Neuronal stem cell (in vitro differentiated cells): ENCODE measurements around the gene HAUS8.

Experiments used
- DNase-seq: peaks from one replicate; pipeline ENCODE4 v3.0.0-alpha.2; 2013; ENCODE audit warnings: low spot score
- H2AFZ ChIP-seq: one replicate; pipeline ENCODE4 v1.6.1; 2013; ENCODE audit warnings: mild to moderate bottlenecking, low read length, inconsistent platforms
- H2AK5ac ChIP-seq: 2 replicates; pipeline ENCODE4 v1.6.1; 2013; ENCODE audit warnings: low read depth, mild to moderate bottlenecking, inconsistent platforms, low read length, moderate library complexity, mixed read lengths
- H2BK120ac ChIP-seq: 2 replicates; pipeline ENCODE4 v1.6.1; 2013; ENCODE audit warnings: low read depth, mild to moderate bottlenecking, inconsistent platforms, low read length, moderate library complexity, mixed read lengths
- H2BK12ac ChIP-seq: one replicate; pipeline ENCODE4 v1.6.1; 2013; ENCODE audit warnings: low read length, inconsistent platforms
- H2BK15ac ChIP-seq: 2 replicates; pipeline ENCODE4 v1.6.1; 2013; ENCODE audit warnings: mild to moderate bottlenecking, low read length, inconsistent platforms, mixed read lengths
- H2BK5ac ChIP-seq: one replicate; pipeline ENCODE4 v1.6.1; 2013; ENCODE audit warnings: inconsistent platforms, mild to moderate bottlenecking, low read length, moderate library complexity
- H3K14ac ChIP-seq: one replicate; pipeline ENCODE4 v1.6.1; 2013; ENCODE audit warnings: low read length, inconsistent platforms
- H3K18ac ChIP-seq: 2 replicates; pipeline ENCODE4 v1.6.1; 2013; ENCODE audit warnings: low read length, inconsistent platforms
- H3K23ac ChIP-seq: 2 replicates; pipeline ENCODE4 v1.6.1; 2013; ENCODE audit warnings: low read depth, mild to moderate bottlenecking, mixed read lengths, low read length, inconsistent platforms; ENCODE audit not compliant: poor library complexity
- H3K27ac ChIP-seq: replicated peaks from 3 replicates; pipeline ENCODE4 v1.5.1; 2013; ENCODE audit warnings: low read length, inconsistent platforms
- H3K27me3 ChIP-seq, 3 experiments: 2 replicates each; pipeline ENCODE4 v1.6.1; 2013; ENCODE audit warnings: low read length in 3 of 3, mild to moderate bottlenecking in 2 of 3, inconsistent platforms in 1 of 3, low read depth in 1 of 3, mixed read lengths in 1 of 3, moderate library complexity in 1 of 3; ENCODE audit not compliant: control insufficient read depth in 3 of 3, insufficient read depth in 3 of 3
- H3K36me3 ChIP-seq, 2 donors: replicated peaks in 1 of 2; 2 replicates each; pipeline ENCODE4 v1.6.1; 2013; ENCODE audit warnings: low read length in 2 of 2; ENCODE audit not compliant: control insufficient read depth in 2 of 2, insufficient read depth in 2 of 2
- H3K4ac ChIP-seq: 2 replicates; pipeline ENCODE4 v1.6.1; 2013; ENCODE audit warnings: inconsistent platforms, mild to moderate bottlenecking, low read length, moderate library complexity
- H3K4me1 ChIP-seq, 2 donors: 1 replicate in 1 of 2; 2 replicates in 1 of 2; pipeline ENCODE4 v1.6.1; 2013; ENCODE audit warnings: low read length in 2 of 2, low read depth in 1 of 2; ENCODE audit not compliant: control insufficient read depth in 2 of 2, insufficient read depth in 1 of 2
- H3K4me2 ChIP-seq: one replicate; pipeline ENCODE4 v1.6.1; 2013; ENCODE audit warnings: mild to moderate bottlenecking, low read length, inconsistent platforms; ENCODE audit not compliant: insufficient read depth, poor library complexity, severe bottlenecking
- H3K4me3 ChIP-seq, 2 donors: 2 replicates each; pipeline ENCODE4 v1.5.1; 2013; ENCODE audit warnings: low read length in 2 of 2, mild to moderate bottlenecking in 2 of 2, inconsistent platforms in 1 of 2, moderate library complexity in 1 of 2
- H3K79me1 ChIP-seq: one replicate; pipeline ENCODE4 v1.6.1; 2013; ENCODE audit warnings: low read depth, mild to moderate bottlenecking, inconsistent platforms, low read length, moderate library complexity
- H3K9ac ChIP-seq: one replicate; pipeline ENCODE4 v1.6.1; 2013; ENCODE audit warnings: mild to moderate bottlenecking, low read depth, low read length, inconsistent platforms; ENCODE audit not compliant: poor library complexity
- H3K9me3 ChIP-seq, 2 donors: replicated peaks in 1 of 2; 2 replicates each; pipeline versions ENCODE3 to v1.6.1; 2013; ENCODE audit warnings: low read length in 2 of 2, mild to moderate bottlenecking in 2 of 2, inconsistent platforms in 1 of 2, low read depth in 1 of 2, mixed read lengths in 1 of 2, moderate library complexity in 1 of 2; ENCODE audit not compliant: control insufficient read depth in 2 of 2, insufficient read depth in 1 of 2
- H4K8ac ChIP-seq: one replicate; pipeline ENCODE4 v1.6.1; 2013; ENCODE audit warnings: low read depth, mild to moderate bottlenecking, inconsistent platforms, low read length, moderate library complexity
- H4K91ac ChIP-seq: one replicate; pipeline ENCODE4 v1.6.1; 2013; ENCODE audit warnings: low read length, low read depth, mild to moderate bottlenecking, inconsistent platforms; ENCODE audit not compliant: poor library complexity
- WGBS, 2 donors: extraction: QIAGEN DNeasy Blood & Tissue Kit; methylation state at CpG; one replicate each; pipeline ENCODE4 v1.1.7; 2013; ENCODE audit warnings: missing lambda C conversion rate in 2 of 2, mixed read lengths in 1 of 2; ENCODE audit not compliant: insufficient read length in 2 of 2, insufficient replicate concordance in 1 of 2; ENCODE audit errors: extremely low coverage in 2 of 2; 5-methylcytosine and 5-hydroxymethylcytosine counted together

HAUS8 gene

DNA sequence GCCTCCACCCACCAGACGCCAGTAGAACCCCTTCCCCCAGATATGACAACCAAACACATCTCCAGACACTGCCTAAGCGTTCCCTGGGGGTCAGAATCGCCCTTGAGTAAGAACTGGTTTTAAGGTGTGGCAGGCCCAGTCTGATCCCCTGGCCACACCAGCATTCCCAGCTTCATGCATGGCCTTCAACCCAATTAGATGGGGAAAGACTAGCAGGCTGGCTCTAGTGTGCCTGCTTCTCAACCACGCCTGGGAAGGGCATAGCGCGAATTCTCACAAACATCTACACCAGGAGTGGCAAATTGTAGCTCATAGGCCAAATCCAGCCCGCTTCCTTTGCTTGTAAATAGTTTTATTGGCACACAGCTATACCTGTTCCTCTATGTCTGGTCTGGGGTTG is 13.6 kb downstream of the HAUS8 start:
- Histone ChIP-seq H3K27ac (no peak overlapping the region), H2AFZ (no peak overlapping the region), H4K91ac (no peak overlapping the region), H3K4me3 (peak overlapping the region in 1 of 2 donors; percentile 3), H3K4me1 (no peaks in the 10 kb centered on the region), H3K36me3 (peaks cover 54 to 94% of the 10 kb centered on the region in 2 donors), H2AK5ac (no peak overlapping the region), H2BK12ac (no peak overlapping the region), H3K27me3 (no peaks in the 10 kb centered on the region), H3K18ac (no peak overlapping the region), H3K9ac (no peak overlapping the region), H3K9me3 (peaks cover 0 to 36% of the 10 kb centered on the region in 2 donors), H2BK5ac (no peak overlapping the region), H2BK15ac (no peak overlapping the region), H2BK120ac (no peak overlapping the region), H3K4me2 (no peak overlapping the region), H3K14ac (no peak overlapping the region), H3K23ac (no peak overlapping the region), H4K8ac (no peak overlapping the region), H3K4ac (no peak overlapping the region), H3K79me1 (peaks cover 10% of the 10 kb centered on the region)
- no CpG with 5 or more reads among the region's 7 CpGs for WGBS, 2 donors
- DNase-seq, result no peak

DNA sequence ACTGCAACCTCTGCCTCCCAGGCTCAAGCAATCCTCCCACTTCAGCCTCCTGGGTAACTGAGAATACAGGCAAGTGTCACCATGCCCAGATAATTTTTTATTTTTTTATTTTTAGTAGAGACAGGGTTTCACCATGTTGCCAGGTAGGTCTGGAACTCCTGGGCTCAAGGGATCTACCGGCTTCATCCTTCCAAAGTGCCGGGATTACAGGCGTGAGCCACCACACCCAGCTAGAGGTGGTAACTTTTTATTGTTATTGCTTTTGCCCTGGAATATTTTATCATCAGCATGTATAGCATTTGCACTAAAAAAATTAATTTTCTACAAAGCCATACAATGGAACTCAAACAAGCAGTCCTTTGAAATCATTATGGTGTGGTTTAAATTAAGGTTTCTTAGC is 14.0 kb downstream of the HAUS8 start:
- H2BK5ac ChIP-seq, result no peak overlapping the region
- H3K27me3 ChIP-seq, result no peaks in the 10 kb centered on the region
- no peak overlapping the region for H2BK12ac ChIP-seq
- no peak overlapping the region for H2AFZ ChIP-seq
- no peak overlapping the region for H3K27ac ChIP-seq
- H3K14ac ChIP-seq, result no peak overlapping the region
- no peak overlapping the region for H2BK120ac ChIP-seq
- H2BK15ac ChIP-seq, result no peak overlapping the region
- H3K4me3 ChIP-seq, result no peak overlapping the region
- peaks cover 10% of the 10 kb centered on the region for H3K79me1 ChIP-seq
- H3K4me1 ChIP-seq, result no peaks in the 10 kb centered on the region
- no peak overlapping the region for H3K4ac ChIP-seq
- H4K8ac ChIP-seq, result no peak overlapping the region
- no peak overlapping the region for H2AK5ac ChIP-seq
- H3K9me3 ChIP-seq, result peaks cover 0 to 36% of the 10 kb centered on the region in 2 donors
- no peak for DNase-seq
- no CpG with 5 or more reads among the region's 3 CpGs for WGBS, 2 donors
- no peak overlapping the region for H3K4me2 ChIP-seq
- H3K18ac ChIP-seq, result no peak overlapping the region
- H3K9ac ChIP-seq, result no peak overlapping the region
- H4K91ac ChIP-seq, result no peak overlapping the region
- no peak overlapping the region for H3K23ac ChIP-seq
- peaks cover 49 to 94% of the 10 kb centered on the region in 2 donors for H3K36me3 ChIP-seq

DNA sequence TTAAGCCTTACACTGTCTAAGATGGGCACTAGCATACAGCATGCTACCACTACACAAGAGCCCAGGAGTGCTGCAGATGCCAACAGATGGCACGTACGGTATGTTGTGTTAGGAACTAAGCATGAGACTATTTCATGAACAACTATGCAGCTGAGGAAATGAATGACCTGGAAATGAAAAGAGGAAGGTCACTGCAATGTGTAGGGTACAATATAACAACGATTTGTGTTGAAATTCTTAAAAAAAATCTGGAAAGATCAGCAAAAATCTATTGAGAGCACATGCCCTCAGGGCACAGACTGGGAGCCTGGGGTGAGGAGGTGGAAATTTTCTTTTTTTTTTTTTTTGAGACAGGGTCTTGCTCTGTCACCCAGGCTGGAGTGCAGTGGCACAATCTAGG is 14.4 kb downstream of the HAUS8 start:
- Histone ChIP-seq H2AFZ (no peak overlapping the region), H2BK120ac (no peak overlapping the region), H3K4me1 (no peaks in the 10 kb centered on the region), H3K18ac (no peak overlapping the region), H3K4ac (no peak overlapping the region), H3K79me1 (peaks cover 10% of the 10 kb centered on the region), H3K27ac (no peak overlapping the region), H2BK15ac (no peak overlapping the region), H4K8ac (no peak overlapping the region), H4K91ac (no peak overlapping the region), H3K9ac (no peak overlapping the region), H3K4me3 (no peak overlapping the region), H3K27me3 (no peaks in the 10 kb centered on the region), H3K4me2 (no peak overlapping the region), H2BK12ac (no peak overlapping the region), H2AK5ac (no peak overlapping the region), H2BK5ac (no peak overlapping the region), H3K14ac (no peak overlapping the region), H3K36me3 (peaks cover 49 to 94% of the 10 kb centered on the region in 2 donors), H3K23ac (no peak overlapping the region), H3K9me3 (peaks cover 0 to 36% of the 10 kb centered on the region in 2 donors)
- no peak for DNase-seq
- WGBS, 2 donors, result no CpG with 5 or more reads among the region's 3 CpGs

DNA sequence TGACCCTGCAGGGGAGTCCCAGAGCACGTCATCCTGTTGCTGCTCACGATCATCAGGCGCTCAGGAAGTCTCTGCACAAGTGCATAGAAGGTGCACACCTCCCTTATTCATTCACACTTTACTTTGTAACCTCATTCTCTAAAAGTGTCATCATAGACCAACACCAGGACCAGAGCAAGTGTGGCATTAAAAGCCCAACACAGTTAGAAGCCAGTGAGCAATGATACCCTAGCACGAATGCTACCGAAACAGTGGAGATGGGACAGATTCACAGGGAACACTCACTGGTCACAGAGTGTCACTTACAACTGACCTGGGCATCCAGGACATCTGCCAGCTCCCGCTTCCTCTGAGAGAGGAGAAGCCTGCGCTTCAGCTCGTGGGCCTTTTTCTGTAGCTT is 17.0 kb downstream of the HAUS8 start:
- no peak overlapping the region for H3K4me2 ChIP-seq
- H3K79me1 ChIP-seq, result peaks cover 10% of the 10 kb centered on the region
- no CpG with 5 or more reads among the region's 8 CpGs for WGBS, 2 donors
- H3K23ac ChIP-seq, result no peak overlapping the region
- no peaks in the 10 kb centered on the region for H3K27me3 ChIP-seq
- H3K14ac ChIP-seq, result no peak overlapping the region
- peaks cover 59 to 91% of the 10 kb centered on the region in 2 donors for H3K36me3 ChIP-seq
- no peak overlapping the region for H2BK12ac ChIP-seq
- no peak overlapping the region for H4K8ac ChIP-seq
- no peak overlapping the region for H2BK120ac ChIP-seq
- no peak overlapping the region for H3K4me3 ChIP-seq
- H3K18ac ChIP-seq, result no peak overlapping the region
- no peaks in the 10 kb centered on the region for H3K4me1 ChIP-seq
- H3K9me3 ChIP-seq, result peaks cover 0 to 35% of the 10 kb centered on the region in 2 donors
- H4K91ac ChIP-seq, result no peak overlapping the region
- H3K4ac ChIP-seq, result no peak overlapping the region
- H2AK5ac ChIP-seq, result no peak overlapping the region
- no peak for DNase-seq
- no peak overlapping the region for H2BK15ac ChIP-seq
- H2BK5ac ChIP-seq, result no peak overlapping the region
- H3K27ac ChIP-seq, result no peak overlapping the region
- H2AFZ ChIP-seq, result no peak overlapping the region
- no peak overlapping the region for H3K9ac ChIP-seq
